ENCODE data around the gene SSR1. TPM values are rescaled to one million over a fixed set of nuclear protein-coding genes. Genes with fewer than 3 reads are reported as not detected.

Gene SSR1
- total and polyA plus RNA-seq, 7 donors: 17.9 to 40.4 (median 35.4) TPM

GRCh38 chr6:7218406-7218988 lies 94.5 kb downstream of the SSR1 start:
- 76 to 92% (median 76%) methylated on average over 2 of the region's 2 CpGs for WGBS, 3 donors
- H3K27ac ChIP-seq: peak overlapping the region; percentile 95
- no peaks in the 10 kb centered on the region for H3K27me3 ChIP-seq (ENCODE audit: insufficient read depth in 3 of 3, low read length in 2 of 3)
- ATAC-seq (no peak), DNase-seq (no peak)
- no peak overlapping the region for H3K4me3 ChIP-seq
- H3K36me3 ChIP-seq (ENCODE audit: insufficient read depth in 1 of 2, low read depth in 1 of 2): peaks cover 0 to 28% of the 10 kb centered on the region in 2 donors
- H3K4me1 ChIP-seq: peaks cover 64% of the 10 kb centered on the region
- intact Hi-C loops (cut with DNase I): loop anchor here (5.0 to 10.0 kb wide), 6 partner anchors 46 to 316 kb away; no protein-coding TSS in a partner anchor
- no peaks in the 10 kb centered on the region for H3K9me3 ChIP-seq
- TF ChIP-seq CTCF (IDR thresholded peaks at IDR 0.05): no peak

Other genes starting within 250 kb of the SSR1 start
- gene RREB1, start 205.2 kb downstream of the SSR1 start, total RNA-seq: 10 to 100 TPM; 32.7 to 49.4 (median 39.6) TPM
- gene RREB1, start 205.2 kb downstream of the SSR1 start, polyA plus RNA-seq: 10 to 100 TPM in 1 of 3 donors, 1 to 10 TPM in 2; 4.6 to 15.1 (median 8.9) TPM
- gene CAGE1, start 76.5 kb upstream of the SSR1 start, total RNA-seq: not detected
- under 1 TPM in 1 of 3 donors, not detected in 2; 0.08 TPM for gene CAGE1, start 76.5 kb upstream of the SSR1 start, polyA plus RNA-seq
- 10 to 100 TPM in 3 of 4 donors, 1 to 10 TPM in 1; 8.5 to 26.1 (median 20.4) TPM for gene RIOK1, start 76.6 kb upstream of the SSR1 start, total RNA-seq
- 10 to 100 TPM; 13.9 to 27.7 (median 24.2) TPM for gene RIOK1, start 76.6 kb upstream of the SSR1 start, polyA plus RNA-seq
- under 1 TPM; 0.25 to 0.49 (median 0.36) TPM for gene DSP, start 228.5 kb upstream of the SSR1 start, total RNA-seq
- under 1 TPM; 0.10 to 0.26 (median 0.11) TPM for gene DSP, start 228.5 kb upstream of the SSR1 start, polyA plus RNA-seq

All from psoas muscle (tissue), 8 donors.